NB4 (cell line): ENCODE data around the gene MEST.

Experiments used
- DNase-seq: peaks from one replicate; pipeline ENCODE4 v3.0.0; 2010; ENCODE audit warnings: low read depth
- H3K4me3 ChIP-seq: one replicate; pipeline ENCODE4 v1.5.1; 2011; ENCODE audit warnings: mild to moderate bottlenecking, low read depth, low read length, moderate library complexity
- CTCF ChIP-seq: IDR thresholded peaks from one replicate; pipeline ENCODE4 v1.5.1; 2012; ENCODE audit warnings: low read depth, low read length
- MAX ChIP-seq: IDR thresholded peaks from 2 replicates; pipeline ENCODE4 v1.6.1; 2011; ENCODE audit warnings: low read depth, low read length
- MYC ChIP-seq: IDR thresholded peaks from 2 replicates; pipeline ENCODE4 v1.6.1; 2011; ENCODE audit warnings: low read depth, low read length
- POLR2A ChIP-seq: IDR thresholded peaks from 2 replicates; pipeline ENCODE4 v1.6.1; 2011; ENCODE audit warnings: mild to moderate bottlenecking; ENCODE audit not compliant: insufficient read length; ENCODE audit errors: extremely low read depth

The MEST gene

GRCh38 chr7:130492523-130493274, 814 bp downstream of the MEST start:
- no peak for TF ChIP-seq CTCF
- no peak for TF ChIP-seq POLR2A
- TF ChIP-seq MYC, result no peak
- no peak for TF ChIP-seq MAX
- no peak overlapping the region for H3K4me3 ChIP-seq

GRCh38 chr7:130493275-130493873, 1.5 kb downstream of the MEST start:
- TF ChIP-seq MAX (no peak), POLR2A (no peak), MYC (no peak), CTCF (no peak)
- no peak for DNase-seq
- no peak overlapping the region for H3K4me3 ChIP-seq

More at GRCh38 chr7:130492523-130493274, 814 bp downstream of the MEST start:
- no peak for DNase-seq

- TF ChIP-seq CTCF (no peak), MAX (no peak), MYC (no peak), POLR2A (no peak)
- no peak for DNase-seq
- no peak overlapping the region for H3K4me3 ChIP-seq
These were observed 2.6 kb downstream of the MEST start for GRCh38 chr7:130494431-130494858.

- H3K4me3 ChIP-seq, result no peak overlapping the region
- DNase-seq, result no peak
- TF ChIP-seq MAX (no peak), MYC (no peak), CTCF (no peak), POLR2A (no peak)
These were observed 8.6 kb downstream of the MEST start for GRCh38 chr7:130500463-130500862.

GRCh38 chr7:130500910-130501309, 9.0 kb downstream of the MEST start:
- H3K4me3 ChIP-seq, result no peak overlapping the region
- DNase-seq, result no peak
- TF ChIP-seq MYC (no peak), POLR2A (no peak), CTCF (no peak), MAX (no peak)
